Measurements from ENCODE around the gene GHRL.

GHRL gene

GRCh38 chr3:10284496-10284895 is 8.3 kb downstream of the GHRL start:
- H3K9ac ChIP-seq, result peak overlapping the region; percentile 83
- H3K27me3 ChIP-seq (ENCODE audit: insufficient read depth, low read depth), result no peaks in the 10 kb centered on the region
- peak overlapping the region; percentile 5 for H3K4me3 ChIP-seq (IDR thresholded peaks at IDR 0.05; ENCODE audit: insufficient read depth, low read depth, low read length)
- no peaks in the 10 kb centered on the region for H3K36me3 ChIP-seq (ENCODE audit: insufficient read depth)
- no peak for TF ChIP-seq CTCF (conservative IDR thresholded peaks at IDR 0.05; ENCODE audit: low read depth, low read length)
- peak overlapping the region; percentile 5; the same call in 1 of the 2 replicates for H2AFZ ChIP-seq (ENCODE audit: low read depth)
- H3K4me1 ChIP-seq (ENCODE audit: low read depth, poor library complexity, severe bottlenecking), result peaks cover 67% of the 10 kb centered on the region
- peak overlapping the region; percentile 96 for H3K4me2 ChIP-seq
- H3K27ac ChIP-seq, result peak overlapping the region; percentile 100
- H3K79me2 ChIP-seq (ENCODE audit: insufficient read depth, low read depth), result no peaks in the 10 kb centered on the region
- no peaks in the 10 kb centered on the region for H4K20me1 ChIP-seq (ENCODE audit: insufficient read depth)

GRCh38 chr3:10283638-10284037 is 9.1 kb downstream of the GHRL start:
- peak overlapping the region; percentile 100 for H3K27ac ChIP-seq
- H3K9ac ChIP-seq, result peak overlapping the region; percentile 83
- H3K36me3 ChIP-seq (ENCODE audit: insufficient read depth), result no peaks in the 10 kb centered on the region
- peak overlapping the region; percentile 96 for H3K4me2 ChIP-seq
- H3K4me1 ChIP-seq (ENCODE audit: low read depth, poor library complexity, severe bottlenecking), result peaks cover 67% of the 10 kb centered on the region
- peak overlapping the region; percentile 14; the same call in 1 of the 2 replicates for H2AFZ ChIP-seq (ENCODE audit: low read depth)
- H4K20me1 ChIP-seq (ENCODE audit: insufficient read depth), result no peaks in the 10 kb centered on the region
- H3K79me2 ChIP-seq (ENCODE audit: insufficient read depth, low read depth), result no peaks in the 10 kb centered on the region
- H3K27me3 ChIP-seq (ENCODE audit: insufficient read depth, low read depth), result no peaks in the 10 kb centered on the region
- H3K4me3 ChIP-seq (IDR thresholded peaks at IDR 0.05; ENCODE audit: insufficient read depth, low read depth, low read length), result peak overlapping the region; percentile 0
- TF ChIP-seq CTCF (conservative IDR thresholded peaks at IDR 0.05; ENCODE audit: low read depth, low read length), result no peak

GRCh38 chr3:10281951-10282350 is 10.8 kb downstream of the GHRL start:
- Histone ChIP-seq H3K9ac (no peak overlapping the region), H3K4me1 (ENCODE audit: low read depth, poor library complexity, severe bottlenecking) (peaks cover 72% of the 10 kb centered on the region), H3K36me3 (ENCODE audit: insufficient read depth) (no peaks in the 10 kb centered on the region), H3K79me2 (ENCODE audit: insufficient read depth, low read depth) (no peaks in the 10 kb centered on the region), H2AFZ (ENCODE audit: low read depth) (no peak overlapping the region), H3K4me2 (peak overlapping the region; percentile 48; the same call in 1 of the 2 replicates), H3K27ac (peak overlapping the region; percentile 100; the same call in 1 of the 2 replicates), H3K4me3 (IDR thresholded peaks at IDR 0.05; ENCODE audit: insufficient read depth, low read depth, low read length) (no peak overlapping the region), H3K27me3 (ENCODE audit: insufficient read depth, low read depth) (no peaks in the 10 kb centered on the region), H4K20me1 (ENCODE audit: insufficient read depth) (no peaks in the 10 kb centered on the region)
- TF ChIP-seq CTCF (conservative IDR thresholded peaks at IDR 0.05; ENCODE audit: low read depth, low read length), result no peak

GRCh38 chr3:10280571-10280970 is 12.2 kb downstream of the GHRL start:
- H3K36me3 ChIP-seq (ENCODE audit: insufficient read depth), result no peaks in the 10 kb centered on the region
- peaks cover 4% of the 10 kb centered on the region; the same call in 1 of the 2 replicates for H3K79me2 ChIP-seq (ENCODE audit: insufficient read depth, low read depth)
- H3K4me2 ChIP-seq, result no peak overlapping the region

More at GRCh38 chr3:10280571-10280970, 12.2 kb downstream of the GHRL start:
- Histone ChIP-seq H3K4me3 (IDR thresholded peaks at IDR 0.05; ENCODE audit: insufficient read depth, low read depth, low read length) (no peak overlapping the region), H2AFZ (ENCODE audit: low read depth) (no peak overlapping the region), H3K27me3 (ENCODE audit: insufficient read depth, low read depth) (no peaks in the 10 kb centered on the region), H3K9ac (no peak overlapping the region), H3K27ac (no peak overlapping the region), H4K20me1 (ENCODE audit: insufficient read depth) (no peaks in the 10 kb centered on the region), H3K4me1 (ENCODE audit: low read depth, poor library complexity, severe bottlenecking) (peaks cover 72% of the 10 kb centered on the region)
- no peak for TF ChIP-seq CTCF (conservative IDR thresholded peaks at IDR 0.05; ENCODE audit: low read depth, low read length)

All from KMS-11 (cell line).